Activated CD8-positive, alpha-beta T cell treated with anti-CD3 and anti-CD28 coated beads for 36 hours (primary cell): ENCODE measurements around the gene HOXC5. TPM values are rescaled to one million over a fixed set of nuclear protein-coding genes. Genes with fewer than 3 reads are reported as not detected.

Source experiments
- ATAC-seq: fragments of 200-7000 bp; cut with Tn5 transposase; one replicate; pipeline ENCODE4 v1.10.0; 2021; ENCODE audit warnings: mild to moderate bottlenecking, moderate library complexity
- CTCF ChIA-PET: fragments of 350-600 bp; sonication (Branson Sonifier 250); formaldehyde crosslinking; loops from one replicate; lab custom pipeline; 2021; ENCODE audit warnings: antibody characterized with exemption; lab: Charles Lee
- POLR2A ChIA-PET: fragments of 350-600 bp; sonication (Branson Sonifier 250); formaldehyde crosslinking; loops from one replicate; lab custom pipeline; 2021; ENCODE audit warnings: antibody characterized with exemption; lab: Charles Lee
- DNase-seq: peaks from one replicate; pipeline ENCODE4 v3.0.0-alpha.2; 2020
- H3K27ac Mint-ChIP-seq: one replicate; pipeline ENCODE4 v1.8.0; 2021; ENCODE audit warnings: mild to moderate bottlenecking, mixed read lengths
- H3K27me3 Mint-ChIP-seq: one replicate; pipeline ENCODE4 v1.8.0; 2021; ENCODE audit warnings: mixed read lengths
- H3K36me3 Mint-ChIP-seq: one replicate; pipeline ENCODE4 v1.8.0; 2021; ENCODE audit warnings: low read depth, mixed read lengths
- H3K4me1 Mint-ChIP-seq: one replicate; pipeline ENCODE4 v1.8.0; 2021; ENCODE audit warnings: low read depth, mixed read lengths
- H3K4me3 Mint-ChIP-seq: one replicate; pipeline ENCODE4 v1.8.0; 2021; ENCODE audit warnings: mild to moderate bottlenecking, moderate library complexity, mixed read lengths
- H3K9me3 Mint-ChIP-seq: one replicate; pipeline ENCODE4 v1.8.0; 2021; ENCODE audit warnings: mixed read lengths
- CTCF ChIP-seq: fragments of 200-600 bp; IDR thresholded peaks from one replicate; pipeline ENCODE4 v1.8.0; 2022; ENCODE audit warnings: antibody characterized with exemption, mild to moderate bottlenecking
- intact Hi-C: fragments of 100-400 bp; cut with micrococcal nuclease; formaldehyde crosslinking; loops from one replicate; pipeline ENCODE4 v1.10.0; 2022
- total RNA-seq, 2 experiments: library from RNA; stranded (reverse); gene quantifications; one replicate each; pipeline ENCODE4 v1.2.3, GENCODE V29; 2021

Gene HOXC5
- total RNA-seq, 2 experiments from 2014 or later, result not detected

GRCh38 chr12:53998110-53998899 is 34.5 kb upstream of the HOXC5 start:
- H3K4me3 Mint-ChIP-seq, result no peak overlapping the region

GRCh38 chr12:53998900-53999236 is 34.0 kb upstream of the HOXC5 start:
- intact Hi-C loops, result no loop called here
- Mint-ChIP-seq H3K4me3 (no peak overlapping the region), H3K9me3 (no peaks in the 10 kb centered on the region), H3K27ac (no peak overlapping the region), H3K4me1 (peaks cover 31% of the 10 kb centered on the region), H3K27me3 (peaks cover 86% of the 10 kb centered on the region), H3K36me3 (peaks cover 2% of the 10 kb centered on the region)
- DNase-seq (no peak), ATAC-seq (no peak)
- ChIA-PET POLR2A (interaction anchor here (2.5 kb wide), 1 partner anchor 38 kb away, joined by 7 read pairs; no protein-coding TSS in a partner anchor), CTCF (interaction anchor here (0.7 to 6.7 kb wide), 7 partner anchors 9 to 216 kb away, joined by 3 to 58 read pairs (median 8); partner anchors contain the start of genes HOXC10 and HOXC5)
- no peak for TF ChIP-seq CTCF

More at GRCh38 chr12:53998110-53998899, 34.5 kb upstream of the HOXC5 start:
- no peak overlapping the region for H3K27ac Mint-ChIP-seq
- peaks cover 32% of the 10 kb centered on the region for H3K4me1 Mint-ChIP-seq
- DNase-seq (no peak), ATAC-seq (no peak)
- CTCF ChIA-PET, result interaction anchor here (0.7 to 6.7 kb wide), 6 partner anchors 8 to 217 kb away, joined by 3 to 58 read pairs (median 8); partner anchors contain the start of genes HOXC10 and HOXC5
- H3K9me3 Mint-ChIP-seq, result no peaks in the 10 kb centered on the region
- TF ChIP-seq CTCF, result no peak
- intact Hi-C loops, result no loop called here
- peaks cover 2% of the 10 kb centered on the region for H3K36me3 Mint-ChIP-seq
- POLR2A ChIA-PET, result interaction anchor here (2.5 kb wide), 1 partner anchor 37 kb away, joined by 7 read pairs; no protein-coding TSS in a partner anchor
- H3K27me3 Mint-ChIP-seq, result peaks cover 87% of the 10 kb centered on the region

- ATAC-seq, result no peak
- ChIA-PET POLR2A (interaction anchor here (0.6 to 1.6 kb wide), 2 partner anchors 14 to 44 kb away, joined by 3 to 9 read pairs; partner anchors contain the start of gene HOXC10), CTCF (interaction anchor here (0.7 to 6.7 kb wide), 11 partner anchors 9 to 224 kb away, joined by 3 to 58 read pairs (median 6); partner anchors contain the start of genes HOXC10, HOXC5 and HOXC8)
- TF ChIP-seq CTCF, result no peak
- peak overlapping the region; percentile 43 for H3K4me3 Mint-ChIP-seq
- peaks cover 26% of the 10 kb centered on the region for H3K4me1 Mint-ChIP-seq
- H3K36me3 Mint-ChIP-seq, result no peaks in the 10 kb centered on the region
- H3K27ac Mint-ChIP-seq, result no peak overlapping the region
- intact Hi-C loops, result no loop called here
- peak; percentile 55 for DNase-seq
- H3K27me3 Mint-ChIP-seq, result peaks cover 85% of the 10 kb centered on the region
- no peaks in the 10 kb centered on the region for H3K9me3 Mint-ChIP-seq
These were observed 33.2 kb upstream of the HOXC5 start for GRCh38 chr12:53999559-54000115.

DNA sequence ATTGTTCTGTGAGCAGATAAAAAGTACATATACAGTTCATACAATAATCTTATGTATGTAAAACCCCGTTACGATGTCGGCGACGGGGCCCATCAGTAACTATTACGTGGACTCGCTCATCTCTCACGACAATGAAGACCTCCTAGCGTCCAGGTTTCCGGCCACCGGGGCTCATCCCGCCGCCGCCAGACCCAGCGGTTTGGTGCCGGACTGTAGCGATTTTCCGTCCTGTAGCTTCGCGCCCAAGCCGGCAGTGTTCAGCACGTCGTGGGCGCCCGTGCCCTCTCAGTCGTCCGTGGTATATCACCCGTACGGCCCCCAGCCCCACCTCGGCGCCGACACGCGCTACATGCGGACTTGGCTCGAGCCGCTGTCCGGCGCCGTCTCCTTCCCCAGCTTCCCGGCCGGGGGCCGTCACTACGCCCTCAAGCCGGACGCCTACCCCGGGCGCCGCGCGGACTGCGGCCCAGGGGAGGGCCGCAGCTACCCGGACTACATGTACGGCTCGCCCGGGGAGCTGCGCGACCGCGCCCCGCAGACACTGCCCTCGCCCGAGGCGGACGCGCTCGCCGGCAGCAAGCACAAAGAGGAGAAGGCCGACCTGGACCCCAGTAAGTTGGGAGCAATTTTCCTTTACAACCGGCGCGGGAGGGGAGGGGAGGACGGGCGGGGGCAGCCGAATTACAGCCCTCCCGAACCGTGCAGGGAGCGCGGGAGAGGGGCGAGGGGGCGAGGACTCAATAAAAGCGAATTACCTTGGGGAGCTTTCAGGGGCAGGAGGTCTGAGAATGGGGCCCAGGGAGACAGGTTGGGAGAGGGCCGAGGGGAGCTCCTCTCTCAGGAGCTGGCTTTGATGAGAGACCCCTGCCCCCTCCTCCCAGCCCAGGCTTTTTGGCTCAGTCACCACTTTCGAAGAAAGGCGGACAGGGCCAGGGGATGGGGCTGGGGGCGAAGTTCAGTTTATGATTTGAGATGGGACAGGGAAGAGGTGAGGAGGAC is 32.4 kb upstream of the HOXC5 start, which contains the start of gene HOXC9:
TSS of gene HOXC9 (plus strand) at position 46 of the 999 bp plus-strand sequence. CDS start at position 74, 28 bp downstream.
- CTCF ChIA-PET, result interaction anchor here (0.7 to 6.7 kb wide), 12 partner anchors 8 to 225 kb away, joined by 3 to 58 read pairs (median 5); partner anchors contain the start of genes HOXC10, HOXC5 and HOXC8
- peaks cover 83% of the 10 kb centered on the region for H3K27me3 Mint-ChIP-seq
- H3K36me3 Mint-ChIP-seq, result no peaks in the 10 kb centered on the region
- POLR2A ChIA-PET, result interaction anchor here (1.6 kb wide), 1 partner anchor 15 kb away, joined by 9 read pairs; the partner anchor contains the start of gene HOXC10
- ATAC-seq, result no peak
- TF ChIP-seq CTCF, result no peak
- H3K4me1 Mint-ChIP-seq, result peaks cover 19% of the 10 kb centered on the region
- peak within 1 kb of the TSS; percentile 43 for H3K4me3 Mint-ChIP-seq
- H3K9me3 Mint-ChIP-seq, result no peaks in the 10 kb centered on the region
- H3K27ac Mint-ChIP-seq, result no peak within 1 kb of the TSS
- DNase-seq, result no peak
- intact Hi-C loops, result no loop called here
